Measurements from ENCODE around the gene NRL.

Gene NRL

DNA sequence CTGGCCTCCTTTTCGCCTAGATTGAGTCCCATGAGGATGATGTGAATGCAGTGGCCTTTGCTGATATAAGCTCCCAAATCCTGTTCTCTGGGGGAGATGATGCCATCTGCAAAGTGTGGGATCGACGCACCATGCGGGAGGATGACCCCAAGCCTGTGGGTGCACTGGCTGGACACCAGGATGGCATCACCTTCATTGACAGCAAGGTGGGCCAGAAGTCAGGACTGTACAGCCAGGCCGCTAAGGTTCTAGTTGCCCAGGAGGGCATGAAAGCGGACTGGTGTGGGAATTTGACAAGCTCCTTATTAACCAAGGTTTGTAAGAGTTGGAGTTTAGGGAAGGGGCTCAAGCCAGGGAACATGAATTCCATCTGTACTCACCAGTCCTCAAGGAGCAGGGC is 4.9 kb upstream of the NRL start:
- TF ChIP-seq SPI1 (IDR thresholded peaks at IDR 0.05; ENCODE audit: low read depth, low read length) (no peak), POLR2AphosphoS5 (IDR thresholded peaks at IDR 0.05; ENCODE audit: low read depth, low read length) (no peak), POLR2A (IDR thresholded peaks at IDR 0.05; ENCODE audit: low read depth, low read length) (no peak), TAF1 (IDR thresholded peaks at IDR 0.05; ENCODE audit: low read depth, low read length) (no peak)
- DNase-seq (ENCODE audit: insufficient read length, low spot score) (no peak), FAIRE-seq (no peak)

DNA sequence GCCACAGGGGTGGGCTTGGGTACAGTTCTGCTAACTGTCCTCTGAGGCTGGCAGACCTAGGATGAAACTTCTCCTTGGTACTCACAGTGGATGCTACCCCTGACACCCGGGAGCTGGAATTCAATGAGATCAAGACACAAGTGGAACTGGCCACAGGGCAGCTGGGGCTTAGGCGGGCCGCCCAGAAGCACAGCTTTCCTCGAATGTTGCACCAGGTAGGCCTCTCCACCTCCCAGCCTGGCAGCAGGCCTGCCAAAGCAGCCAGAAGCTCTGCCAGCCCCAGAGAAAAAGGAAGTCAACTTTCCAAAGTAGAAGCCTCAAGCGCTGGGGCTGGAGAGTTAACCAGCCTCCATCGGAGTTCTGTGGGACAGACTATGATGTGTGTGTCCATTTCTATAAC is 2.4 kb upstream of the NRL start:
- TF ChIP-seq SPI1 (IDR thresholded peaks at IDR 0.05; ENCODE audit: low read depth, low read length) (no peak), PAX5 (IDR thresholded peaks at IDR 0.05; ENCODE audit: insufficient read depth, low read length, severe bottlenecking) (no peak), POU2F2 (IDR thresholded peaks at IDR 0.05; ENCODE audit: low read depth, low read length) (no peak), POLR2A (IDR thresholded peaks at IDR 0.05; ENCODE audit: low read depth, low read length) (no peak), POLR2AphosphoS5 (IDR thresholded peaks at IDR 0.05; ENCODE audit: low read depth, low read length) (no peak), TAF1 (IDR thresholded peaks at IDR 0.05; ENCODE audit: low read depth, low read length) (no peak)
- DNase-seq (ENCODE audit: insufficient read length, low spot score), result no peak
- FAIRE-seq, result no peak

DNA sequence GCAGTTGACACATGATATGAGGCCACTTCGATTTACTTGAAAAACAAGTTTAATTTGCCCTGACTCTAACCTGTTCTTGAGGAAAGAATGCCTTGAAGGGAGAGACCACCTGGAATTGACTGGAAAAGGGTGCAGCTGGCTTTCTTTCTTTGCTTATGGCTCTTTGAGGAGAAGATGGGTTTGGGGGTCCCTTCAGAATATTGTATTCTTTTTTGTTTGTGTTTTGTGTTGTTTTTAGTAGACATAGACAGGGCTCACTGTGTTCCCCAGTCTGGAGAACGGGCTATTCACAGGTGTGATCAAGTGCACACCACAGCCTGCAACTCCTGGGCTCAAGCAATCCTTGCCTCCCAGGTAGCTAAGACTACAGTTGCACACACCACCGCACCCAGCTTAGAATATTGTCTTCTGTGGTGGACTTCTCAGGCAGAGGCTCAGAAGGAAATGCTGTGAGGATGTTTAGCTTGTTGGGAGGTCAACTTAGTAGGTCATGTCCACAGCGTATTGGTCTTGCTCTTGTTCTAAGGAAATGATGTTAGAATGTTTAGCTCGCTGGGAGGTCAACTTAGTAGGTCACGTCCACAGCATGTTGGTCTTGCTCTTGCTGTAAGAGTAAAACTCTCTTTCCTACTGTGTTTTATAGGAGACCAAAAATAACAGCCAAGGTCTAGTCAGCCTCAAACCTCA is 1.5 kb upstream of the NRL start:
- FAIRE-seq (no peak), DNase-seq (ENCODE audit: insufficient read length, low spot score) (no peak)
- TF ChIP-seq PAX5 (IDR thresholded peaks at IDR 0.05; ENCODE audit: insufficient read depth, low read length, severe bottlenecking) (no peak), TAF1 (IDR thresholded peaks at IDR 0.05; ENCODE audit: low read depth, low read length) (no peak), SPI1 (IDR thresholded peaks at IDR 0.05; ENCODE audit: low read depth, low read length) (no peak), POLR2A (IDR thresholded peaks at IDR 0.05; ENCODE audit: low read depth, low read length) (no peak), POLR2AphosphoS5 (IDR thresholded peaks at IDR 0.05; ENCODE audit: low read depth, low read length) (no peak), POU2F2 (IDR thresholded peaks at IDR 0.05; ENCODE audit: low read depth, low read length) (no peak)

DNA sequence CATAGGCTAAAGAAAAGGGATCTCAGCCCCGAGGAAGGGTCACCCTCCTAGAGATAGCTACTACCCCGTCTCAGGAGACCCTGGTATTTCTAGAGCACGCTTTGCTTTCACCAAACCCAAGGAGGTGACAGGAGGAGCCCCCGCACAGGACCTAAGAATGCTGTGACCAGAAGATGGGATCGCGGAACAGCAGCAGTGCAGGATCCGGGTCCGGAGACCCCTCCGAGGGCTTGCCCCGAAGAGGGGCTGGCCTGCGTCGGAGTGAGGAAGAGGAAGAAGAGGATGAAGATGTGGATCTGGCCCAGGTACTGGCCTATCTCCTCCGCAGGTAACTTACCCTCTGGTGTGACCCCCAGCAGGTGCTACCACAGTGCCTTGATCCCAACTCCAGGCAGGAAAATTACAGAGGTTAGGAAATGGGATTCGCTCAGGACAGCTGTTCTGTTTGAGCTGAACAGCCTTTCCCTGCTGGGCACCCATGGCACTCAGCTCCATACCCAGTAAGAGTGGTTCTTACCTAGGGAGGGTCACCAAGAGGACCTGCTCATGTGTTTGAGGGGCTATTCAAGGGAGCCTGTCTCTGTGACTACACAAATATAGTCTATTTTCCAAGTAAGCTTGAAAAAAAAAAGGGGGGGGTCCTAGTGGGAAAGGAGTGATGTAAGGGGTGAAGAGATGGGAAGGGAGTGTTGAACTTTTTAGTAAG is 826 bp upstream of the NRL start:
- TF ChIP-seq POU2F2 (IDR thresholded peaks at IDR 0.05; ENCODE audit: low read depth, low read length), result no peak
- no peak for TF ChIP-seq PAX5 (IDR thresholded peaks at IDR 0.05; ENCODE audit: insufficient read depth, low read length, severe bottlenecking)
- TF ChIP-seq POLR2AphosphoS5 (IDR thresholded peaks at IDR 0.05; ENCODE audit: low read depth, low read length), result no peak
- FAIRE-seq, result no peak
- no peak for DNase-seq (ENCODE audit: insufficient read length, low spot score)

GRCh38 chr14:24113801-24114531 is 783 bp downstream of the NRL start:
- peak; percentile 13 for FAIRE-seq
- TF ChIP-seq POLR2AphosphoS5 (IDR thresholded peaks at IDR 0.05; ENCODE audit: low read depth, low read length) (peak; percentile 16), PAX5 (IDR thresholded peaks at IDR 0.05; ENCODE audit: insufficient read depth, low read length, severe bottlenecking) (no peak), SPI1 (IDR thresholded peaks at IDR 0.05; ENCODE audit: low read depth, low read length) (no peak), POLR2A (IDR thresholded peaks at IDR 0.05; ENCODE audit: low read depth, low read length) (peak; percentile 84), POU2F2 (IDR thresholded peaks at IDR 0.05; ENCODE audit: low read depth, low read length) (peak; percentile 13; the same call in 1 of the 2 replicates), TAF1 (IDR thresholded peaks at IDR 0.05; ENCODE audit: low read depth, low read length) (peak; percentile 60)

DNA sequence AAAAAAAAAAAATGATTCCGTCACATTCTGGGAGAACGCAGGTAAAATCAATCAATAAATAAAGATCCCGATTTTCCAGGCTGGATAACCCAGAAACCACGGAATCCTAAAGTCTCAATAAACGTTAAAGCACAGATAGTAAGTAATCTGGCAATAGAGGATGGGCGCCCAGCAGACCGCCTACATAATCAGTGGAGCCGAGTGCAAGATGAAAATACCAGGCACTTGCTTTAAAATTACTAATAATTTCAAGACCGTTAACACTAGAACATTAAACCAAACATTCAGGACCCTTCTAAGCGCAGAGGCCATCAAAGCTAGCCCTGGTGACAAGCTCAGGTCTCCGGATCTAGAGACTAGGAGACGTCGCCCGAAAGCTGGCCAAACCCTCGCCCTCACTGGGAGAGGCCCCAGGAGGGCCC is 1.4 kb downstream of the NRL start:
- TF ChIP-seq POU2F2 (IDR thresholded peaks at IDR 0.05; ENCODE audit: low read depth, low read length), result no peak
- TF ChIP-seq POLR2A (IDR thresholded peaks at IDR 0.05; ENCODE audit: low read depth, low read length), result no peak
- TF ChIP-seq POLR2AphosphoS5 (IDR thresholded peaks at IDR 0.05; ENCODE audit: low read depth, low read length), result no peak
- TF ChIP-seq TAF1 (IDR thresholded peaks at IDR 0.05; ENCODE audit: low read depth, low read length), result no peak
- TF ChIP-seq SPI1 (IDR thresholded peaks at IDR 0.05; ENCODE audit: low read depth, low read length), result no peak
- no peak for TF ChIP-seq PAX5 (IDR thresholded peaks at IDR 0.05; ENCODE audit: insufficient read depth, low read length, severe bottlenecking)
- DNase-seq (ENCODE audit: insufficient read length, low spot score), result no peak
- FAIRE-seq, result no peak

More at GRCh38 chr14:24113801-24114531, 783 bp downstream of the NRL start:
- peak; percentile 61 for DNase-seq (ENCODE audit: insufficient read length, low spot score)

DNA sequence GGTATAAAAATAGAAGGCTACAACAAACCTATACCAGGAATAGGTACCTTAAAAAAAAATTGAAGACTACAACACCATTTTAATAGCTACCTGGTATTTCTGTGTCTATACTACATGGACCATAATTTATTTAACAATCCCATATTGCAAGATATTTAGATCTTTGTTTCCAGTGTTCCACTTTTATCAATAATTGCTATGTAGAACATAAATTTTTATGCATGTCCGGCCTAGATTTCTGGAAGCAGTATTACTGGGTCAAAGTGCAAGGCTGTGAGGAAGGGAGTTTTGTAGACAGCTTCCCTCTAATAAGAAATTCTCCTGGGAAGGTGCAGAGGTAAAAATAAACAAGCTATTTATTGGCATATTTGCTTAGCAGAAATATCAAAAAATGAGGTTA is 4.2 kb downstream of the NRL start:
- no peak for TF ChIP-seq SPI1 (IDR thresholded peaks at IDR 0.05; ENCODE audit: low read depth, low read length)
- no peak for TF ChIP-seq POLR2AphosphoS5 (IDR thresholded peaks at IDR 0.05; ENCODE audit: low read depth, low read length)
- TF ChIP-seq TAF1 (IDR thresholded peaks at IDR 0.05; ENCODE audit: low read depth, low read length), result no peak
- no peak for TF ChIP-seq POU2F2 (IDR thresholded peaks at IDR 0.05; ENCODE audit: low read depth, low read length)
- no peak for TF ChIP-seq PAX5 (IDR thresholded peaks at IDR 0.05; ENCODE audit: insufficient read depth, low read length, severe bottlenecking)
- TF ChIP-seq POLR2A (IDR thresholded peaks at IDR 0.05; ENCODE audit: low read depth, low read length), result no peak
- FAIRE-seq (no peak), DNase-seq (ENCODE audit: insufficient read length, low spot score) (no peak)

- FAIRE-seq (no peak), DNase-seq (ENCODE audit: insufficient read length, low spot score) (no peak)
- TF ChIP-seq POLR2AphosphoS5 (IDR thresholded peaks at IDR 0.05; ENCODE audit: low read depth, low read length), result no peak
- no peak for TF ChIP-seq POLR2A (IDR thresholded peaks at IDR 0.05; ENCODE audit: low read depth, low read length)
- TF ChIP-seq TAF1 (IDR thresholded peaks at IDR 0.05; ENCODE audit: low read depth, low read length), result no peak
- no peak for TF ChIP-seq SPI1 (IDR thresholded peaks at IDR 0.05; ENCODE audit: low read depth, low read length)
- no peak for TF ChIP-seq POU2F2 (IDR thresholded peaks at IDR 0.05; ENCODE audit: low read depth, low read length)
- TF ChIP-seq PAX5 (IDR thresholded peaks at IDR 0.05; ENCODE audit: insufficient read depth, low read length, severe bottlenecking), result no peak
These were observed 4.7 kb downstream of the NRL start for GRCh38 chr14:24110060-24110459.

GRCh38 chr14:24108336-24108874 is 6.3 kb downstream of the NRL start:
- DNase-seq (ENCODE audit: insufficient read length, low spot score), result no peak

More at GRCh38 chr14:24108336-24108874, 6.3 kb downstream of the NRL start:
- no peak for TF ChIP-seq POLR2A (IDR thresholded peaks at IDR 0.05; ENCODE audit: low read depth, low read length)
- FAIRE-seq, result peak; percentile 9
